Measurements from ENCODE around the gene GALR3. TPM values are rescaled to one million over a fixed set of nuclear protein-coding genes. Genes with fewer than 3 reads are reported as not detected.

Gene GALR3
- total and polyA plus RNA-seq, 2 experiments from 2014 or later, result 0.36 to 0.63 TPM

DNA sequence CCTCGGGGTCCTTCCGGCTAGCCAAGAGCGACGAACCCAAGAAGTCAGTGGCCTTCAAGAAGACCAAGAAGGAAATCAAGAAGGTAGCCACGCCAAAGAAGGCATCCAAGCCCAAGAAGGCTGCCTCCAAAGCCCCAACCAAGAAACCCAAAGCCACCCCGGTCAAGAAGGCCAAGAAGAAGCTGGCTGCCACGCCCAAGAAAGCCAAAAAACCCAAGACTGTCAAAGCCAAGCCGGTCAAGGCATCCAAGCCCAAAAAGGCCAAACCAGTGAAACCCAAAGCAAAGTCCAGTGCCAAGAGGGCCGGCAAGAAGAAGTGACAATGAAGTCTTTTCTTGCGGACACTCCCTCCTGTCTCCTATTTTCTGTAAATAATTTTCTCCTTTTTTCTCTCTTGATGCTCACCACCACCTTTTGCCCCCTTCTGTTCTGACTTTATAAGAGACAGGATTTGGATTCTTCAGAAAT, 17.3 kb upstream of the GALR3 start (continued):
- TF ChIP-seq, protein P1, sequence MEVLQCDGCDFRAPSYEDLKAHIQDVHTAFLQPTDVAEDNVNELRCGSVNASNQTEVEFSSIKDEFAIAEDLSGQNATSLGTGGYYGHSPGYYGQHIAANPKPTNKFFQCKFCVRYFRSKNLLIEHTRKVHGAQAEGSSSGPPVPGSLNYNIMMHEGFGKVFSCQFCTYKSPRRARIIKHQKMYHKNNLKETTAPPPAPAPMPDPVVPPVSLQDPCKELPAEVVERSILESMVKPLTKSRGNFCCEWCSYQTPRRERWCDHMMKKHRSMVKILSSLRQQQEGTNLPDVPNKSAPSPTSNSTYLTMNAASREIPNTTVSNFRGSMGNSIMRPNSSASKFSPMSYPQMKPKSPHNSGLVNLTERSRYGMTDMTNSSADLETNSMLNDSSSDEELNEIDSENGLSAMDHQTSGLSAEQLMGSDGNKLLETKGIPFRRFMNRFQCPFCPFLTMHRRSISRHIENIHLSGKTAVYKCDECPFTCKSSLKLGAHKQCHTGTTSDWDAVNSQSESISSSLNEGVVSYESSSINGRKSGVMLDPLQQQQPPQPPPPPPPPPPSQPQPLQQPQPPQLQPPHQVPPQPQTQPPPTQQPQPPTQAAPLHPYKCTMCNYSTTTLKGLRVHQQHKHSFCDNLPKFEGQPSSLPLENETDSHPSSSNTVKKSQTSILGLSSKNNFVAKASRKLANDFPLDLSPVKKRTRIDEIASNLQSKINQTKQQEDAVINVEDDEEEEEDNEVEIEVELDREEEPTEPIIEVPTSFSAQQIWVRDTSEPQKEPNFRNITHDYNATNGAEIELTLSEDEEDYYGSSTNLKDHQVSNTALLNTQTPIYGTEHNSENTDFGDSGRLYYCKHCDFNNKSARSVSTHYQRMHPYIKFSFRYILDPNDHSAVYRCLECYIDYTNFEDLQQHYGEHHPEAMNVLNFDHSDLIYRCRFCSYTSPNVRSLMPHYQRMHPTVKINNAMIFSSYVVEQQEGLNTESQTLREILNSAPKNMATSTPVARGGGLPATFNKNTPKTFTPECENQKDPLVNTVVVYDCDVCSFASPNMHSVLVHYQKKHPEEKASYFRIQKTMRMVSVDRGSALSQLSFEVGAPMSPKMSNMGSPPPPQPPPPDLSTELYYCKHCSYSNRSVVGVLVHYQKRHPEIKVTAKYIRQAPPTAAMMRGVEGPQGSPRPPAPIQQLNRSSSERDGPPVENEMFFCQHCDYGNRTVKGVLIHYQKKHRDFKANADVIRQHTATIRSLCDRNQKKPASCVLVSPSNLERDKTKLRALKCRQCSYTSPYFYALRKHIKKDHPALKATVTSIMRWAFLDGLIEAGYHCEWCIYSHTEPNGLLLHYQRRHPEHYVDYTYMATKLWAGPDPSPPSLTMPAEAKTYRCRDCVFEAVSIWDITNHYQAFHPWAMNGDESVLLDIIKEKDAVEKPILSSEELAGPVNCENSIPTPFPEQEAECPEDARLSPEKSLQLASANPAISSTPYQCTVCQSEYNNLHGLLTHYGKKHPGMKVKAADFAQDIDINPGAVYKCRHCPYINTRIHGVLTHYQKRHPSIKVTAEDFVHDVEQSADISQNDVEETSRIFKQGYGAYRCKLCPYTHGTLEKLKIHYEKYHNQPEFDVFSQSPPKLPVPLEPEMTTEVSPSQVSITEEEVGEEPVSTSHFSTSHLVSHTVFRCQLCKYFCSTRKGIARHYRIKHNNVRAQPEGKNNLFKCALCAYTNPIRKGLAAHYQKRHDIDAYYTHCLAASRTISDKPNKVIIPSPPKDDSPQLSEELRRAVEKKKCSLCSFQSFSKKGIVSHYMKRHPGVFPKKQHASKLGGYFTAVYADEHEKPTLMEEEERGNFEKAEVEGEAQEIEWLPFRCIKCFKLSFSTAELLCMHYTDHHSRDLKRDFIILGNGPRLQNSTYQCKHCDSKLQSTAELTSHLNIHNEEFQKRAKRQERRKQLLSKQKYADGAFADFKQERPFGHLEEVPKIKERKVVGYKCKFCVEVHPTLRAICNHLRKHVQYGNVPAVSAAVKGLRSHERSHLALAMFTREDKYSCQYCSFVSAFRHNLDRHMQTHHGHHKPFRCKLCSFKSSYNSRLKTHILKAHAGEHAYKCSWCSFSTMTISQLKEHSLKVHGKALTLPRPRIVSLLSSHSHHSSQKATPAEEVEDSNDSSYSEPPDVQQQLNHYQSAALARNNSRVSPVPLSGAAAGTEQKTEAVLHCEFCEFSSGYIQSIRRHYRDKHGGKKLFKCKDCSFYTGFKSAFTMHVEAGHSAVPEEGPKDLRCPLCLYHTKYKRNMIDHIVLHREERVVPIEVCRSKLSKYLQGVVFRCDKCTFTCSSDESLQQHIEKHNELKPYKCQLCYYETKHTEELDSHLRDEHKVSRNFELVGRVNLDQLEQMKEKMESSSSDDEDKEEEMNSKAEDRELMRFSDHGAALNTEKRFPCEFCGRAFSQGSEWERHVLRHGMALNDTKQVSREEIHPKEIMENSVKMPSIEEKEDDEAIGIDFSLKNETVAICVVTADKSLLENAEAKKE (CRISPR knock-in tag; IDR thresholded peaks at IDR 0.05), result no peak
- TF ChIP-seq, protein P2, sequence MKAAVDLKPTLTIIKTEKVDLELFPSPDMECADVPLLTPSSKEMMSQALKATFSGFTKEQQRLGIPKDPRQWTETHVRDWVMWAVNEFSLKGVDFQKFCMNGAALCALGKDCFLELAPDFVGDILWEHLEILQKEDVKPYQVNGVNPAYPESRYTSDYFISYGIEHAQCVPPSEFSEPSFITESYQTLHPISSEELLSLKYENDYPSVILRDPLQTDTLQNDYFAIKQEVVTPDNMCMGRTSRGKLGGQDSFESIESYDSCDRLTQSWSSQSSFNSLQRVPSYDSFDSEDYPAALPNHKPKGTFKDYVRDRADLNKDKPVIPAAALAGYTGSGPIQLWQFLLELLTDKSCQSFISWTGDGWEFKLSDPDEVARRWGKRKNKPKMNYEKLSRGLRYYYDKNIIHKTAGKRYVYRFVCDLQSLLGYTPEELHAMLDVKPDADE (IDR thresholded peaks at IDR 0.05), result no peak
- TF ChIP-seq CREB1 (CRISPR knock-in tag; IDR thresholded peaks at IDR 0.05; ENCODE audit: low read depth) (no peak), EZH2 (IDR thresholded peaks at IDR 0.05; ENCODE audit: low read depth, unreplicated experiment) (no peak)

DNA sequence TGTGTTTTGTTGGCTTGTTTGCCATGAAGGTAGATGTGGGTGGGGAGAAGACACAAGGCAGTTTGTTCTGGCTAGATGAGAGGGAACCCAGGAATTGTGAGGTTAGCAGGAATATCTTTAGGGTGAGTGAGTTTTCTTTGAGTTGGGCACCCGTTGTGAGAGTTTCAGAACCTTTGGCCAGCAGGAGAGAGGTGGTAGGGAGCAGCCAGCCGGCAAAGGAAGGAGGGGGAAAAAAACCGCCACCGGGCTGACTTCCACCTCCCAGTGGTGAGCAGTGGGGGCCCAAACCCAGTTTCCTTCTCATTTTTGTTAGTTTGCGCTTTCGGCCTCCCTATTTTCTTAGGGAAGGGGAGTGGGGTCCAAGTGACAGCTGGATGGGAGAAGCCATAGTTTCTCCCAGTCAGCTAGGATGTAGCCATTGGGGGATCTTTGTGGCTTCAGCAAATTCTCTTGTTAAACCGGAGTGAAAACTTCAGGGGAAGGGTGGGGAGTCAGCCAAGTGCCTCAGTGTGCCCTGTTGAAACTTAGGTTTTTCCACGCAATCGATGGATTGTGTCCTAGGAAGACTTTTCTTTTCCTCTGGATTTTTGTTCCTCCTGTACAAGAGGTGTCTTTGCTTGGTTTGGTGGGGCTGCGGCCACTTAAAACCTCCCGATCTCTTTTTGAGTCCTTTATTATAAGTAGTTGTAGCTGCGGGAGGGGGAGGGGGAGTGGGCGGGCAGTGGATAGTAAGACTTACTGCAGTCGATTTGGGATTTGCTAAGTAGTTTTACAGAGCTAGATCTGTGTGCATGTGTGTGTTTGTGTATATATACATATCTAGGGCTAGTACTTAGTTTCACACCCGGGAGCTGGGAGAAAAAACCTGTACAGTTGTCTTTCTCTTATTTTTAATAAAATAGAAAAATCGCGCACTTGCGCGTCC, 16.5 kb upstream of the GALR3 start:
- Histone ChIP-seq H3F3A (replicated peaks; ENCODE audit: low read depth) (peaks cover 20% of the 10 kb centered on the region), H3K36me3 (ENCODE audit: insufficient read depth) (no peaks in the 10 kb centered on the region), H4K20me1 (replicated peaks; ENCODE audit: insufficient read depth) (peaks cover 2% of the 10 kb centered on the region), H3K27me3 (ENCODE audit: insufficient read depth) (peaks cover 63% of the 10 kb centered on the region), H3K4me2 (peak overlapping the region; percentile 100), H2AFZ (no peak overlapping the region), H3K79me2 (replicated peaks; ENCODE audit: insufficient read depth) (0 out of 2 replicates have a peak, but pooled peaks cover 6% of the 10 kb centered on the region), H3K27ac (ENCODE audit: low read depth) (no peak overlapping the region), H3K4me1 (ENCODE audit: insufficient read depth) (peaks cover 25% of the 10 kb centered on the region), H3K4me3 (peak overlapping the region; percentile 86), H3K9me2 (ENCODE audit: insufficient read depth) (no peaks in the 10 kb centered on the region)
- Mint-ChIP-seq H3K4me3 (peak overlapping the region; percentile 89), H3K4me1 (peaks cover 28% of the 10 kb centered on the region), H3K9me3 (no peaks in the 10 kb centered on the region; the same call in 2 of the 3 replicates), H3K36me3 (ENCODE audit: low read depth) (no peaks in the 10 kb centered on the region), H3K27me3 (ENCODE audit: insufficient read depth, low read depth, poor library complexity) (peaks cover 56% of the 10 kb centered on the region), H3K27ac (no peak overlapping the region)
- DNase-seq (ENCODE audit: low spot score) (peak; percentile 47), ATAC-seq (no peak)
- TF ChIP-seq NANOG (IDR thresholded peaks at IDR 0.05; ENCODE audit: borderline replicate concordance) (no peak), STAT1 (IDR thresholded peaks at IDR 0.05; ENCODE audit: unreplicated experiment) (no peak), JUNB (IDR thresholded peaks at IDR 0.05; ENCODE audit: unreplicated experiment) (no peak), EZH2phosphoT487 (IDR thresholded peaks at IDR 0.05; ENCODE audit: unreplicated experiment) (no peak)
- TF ChIP-seq, protein P3, sequence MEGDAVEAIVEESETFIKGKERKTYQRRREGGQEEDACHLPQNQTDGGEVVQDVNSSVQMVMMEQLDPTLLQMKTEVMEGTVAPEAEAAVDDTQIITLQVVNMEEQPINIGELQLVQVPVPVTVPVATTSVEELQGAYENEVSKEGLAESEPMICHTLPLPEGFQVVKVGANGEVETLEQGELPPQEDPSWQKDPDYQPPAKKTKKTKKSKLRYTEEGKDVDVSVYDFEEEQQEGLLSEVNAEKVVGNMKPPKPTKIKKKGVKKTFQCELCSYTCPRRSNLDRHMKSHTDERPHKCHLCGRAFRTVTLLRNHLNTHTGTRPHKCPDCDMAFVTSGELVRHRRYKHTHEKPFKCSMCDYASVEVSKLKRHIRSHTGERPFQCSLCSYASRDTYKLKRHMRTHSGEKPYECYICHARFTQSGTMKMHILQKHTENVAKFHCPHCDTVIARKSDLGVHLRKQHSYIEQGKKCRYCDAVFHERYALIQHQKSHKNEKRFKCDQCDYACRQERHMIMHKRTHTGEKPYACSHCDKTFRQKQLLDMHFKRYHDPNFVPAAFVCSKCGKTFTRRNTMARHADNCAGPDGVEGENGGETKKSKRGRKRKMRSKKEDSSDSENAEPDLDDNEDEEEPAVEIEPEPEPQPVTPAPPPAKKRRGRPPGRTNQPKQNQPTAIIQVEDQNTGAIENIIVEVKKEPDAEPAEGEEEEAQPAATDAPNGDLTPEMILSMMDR (conservative IDR thresholded peaks at IDR 0.05; ENCODE audit: low read depth in 2 of 2), result no peak
- TF ChIP-seq, protein P4, sequence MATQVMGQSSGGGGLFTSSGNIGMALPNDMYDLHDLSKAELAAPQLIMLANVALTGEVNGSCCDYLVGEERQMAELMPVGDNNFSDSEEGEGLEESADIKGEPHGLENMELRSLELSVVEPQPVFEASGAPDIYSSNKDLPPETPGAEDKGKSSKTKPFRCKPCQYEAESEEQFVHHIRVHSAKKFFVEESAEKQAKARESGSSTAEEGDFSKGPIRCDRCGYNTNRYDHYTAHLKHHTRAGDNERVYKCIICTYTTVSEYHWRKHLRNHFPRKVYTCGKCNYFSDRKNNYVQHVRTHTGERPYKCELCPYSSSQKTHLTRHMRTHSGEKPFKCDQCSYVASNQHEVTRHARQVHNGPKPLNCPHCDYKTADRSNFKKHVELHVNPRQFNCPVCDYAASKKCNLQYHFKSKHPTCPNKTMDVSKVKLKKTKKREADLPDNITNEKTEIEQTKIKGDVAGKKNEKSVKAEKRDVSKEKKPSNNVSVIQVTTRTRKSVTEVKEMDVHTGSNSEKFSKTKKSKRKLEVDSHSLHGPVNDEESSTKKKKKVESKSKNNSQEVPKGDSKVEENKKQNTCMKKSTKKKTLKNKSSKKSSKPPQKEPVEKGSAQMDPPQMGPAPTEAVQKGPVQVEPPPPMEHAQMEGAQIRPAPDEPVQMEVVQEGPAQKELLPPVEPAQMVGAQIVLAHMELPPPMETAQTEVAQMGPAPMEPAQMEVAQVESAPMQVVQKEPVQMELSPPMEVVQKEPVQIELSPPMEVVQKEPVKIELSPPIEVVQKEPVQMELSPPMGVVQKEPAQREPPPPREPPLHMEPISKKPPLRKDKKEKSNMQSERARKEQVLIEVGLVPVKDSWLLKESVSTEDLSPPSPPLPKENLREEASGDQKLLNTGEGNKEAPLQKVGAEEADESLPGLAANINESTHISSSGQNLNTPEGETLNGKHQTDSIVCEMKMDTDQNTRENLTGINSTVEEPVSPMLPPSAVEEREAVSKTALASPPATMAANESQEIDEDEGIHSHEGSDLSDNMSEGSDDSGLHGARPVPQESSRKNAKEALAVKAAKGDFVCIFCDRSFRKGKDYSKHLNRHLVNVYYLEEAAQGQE (IDR thresholded peaks at IDR 0.05; ENCODE audit: unreplicated experiment), result no peak
